Astrocyte of the spinal cord (primary cell): ENCODE data around the gene SURF1.

Experiments
- DNase-seq: peaks from one replicate; pipeline ENCODE4 v3.0.0; 2011; ENCODE audit warnings: low read depth, low spot score
- H3K4me3 ChIP-seq: 2 replicates; pipeline ENCODE4 v1.5.1; 2011; ENCODE audit warnings: low read depth, mild to moderate bottlenecking, low read length, moderate library complexity
- in situ Hi-C: cut with HindIII; loops from 2 replicates; pipeline ENCODE4 v1.10.0; 2017; ENCODE audit warnings: low sequenced_read_pairs
- TF ChIP-seq, protein P1 (sequence below): IDR thresholded peaks from 2 replicates; pipeline ENCODE4 v1.5.1; 2012; ENCODE audit warnings: low read depth, mild to moderate bottlenecking, low read length, inconsistent platforms

The SURF1 gene

DNA sequence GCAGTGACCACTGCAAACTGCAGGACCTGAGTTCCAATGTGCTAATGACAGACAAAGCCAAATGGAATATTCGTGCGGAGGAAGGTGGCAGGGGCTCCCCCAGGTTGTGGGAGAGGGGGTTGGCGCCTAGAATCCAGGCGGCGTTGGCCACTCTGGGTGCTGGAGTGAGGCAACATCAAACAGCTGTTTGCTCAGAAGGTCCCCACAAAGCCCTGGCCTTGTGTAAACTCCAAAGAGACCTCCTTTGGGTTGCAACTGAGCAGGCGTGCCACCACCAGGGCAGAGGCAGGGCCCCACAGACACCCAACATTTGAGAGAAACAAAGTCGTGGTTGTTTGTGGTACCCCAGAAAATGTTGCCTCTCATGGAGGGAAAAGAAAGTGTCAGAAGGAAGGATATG, 34.4 kb upstream of the SURF1 start:
- TF ChIP-seq, protein P1, sequence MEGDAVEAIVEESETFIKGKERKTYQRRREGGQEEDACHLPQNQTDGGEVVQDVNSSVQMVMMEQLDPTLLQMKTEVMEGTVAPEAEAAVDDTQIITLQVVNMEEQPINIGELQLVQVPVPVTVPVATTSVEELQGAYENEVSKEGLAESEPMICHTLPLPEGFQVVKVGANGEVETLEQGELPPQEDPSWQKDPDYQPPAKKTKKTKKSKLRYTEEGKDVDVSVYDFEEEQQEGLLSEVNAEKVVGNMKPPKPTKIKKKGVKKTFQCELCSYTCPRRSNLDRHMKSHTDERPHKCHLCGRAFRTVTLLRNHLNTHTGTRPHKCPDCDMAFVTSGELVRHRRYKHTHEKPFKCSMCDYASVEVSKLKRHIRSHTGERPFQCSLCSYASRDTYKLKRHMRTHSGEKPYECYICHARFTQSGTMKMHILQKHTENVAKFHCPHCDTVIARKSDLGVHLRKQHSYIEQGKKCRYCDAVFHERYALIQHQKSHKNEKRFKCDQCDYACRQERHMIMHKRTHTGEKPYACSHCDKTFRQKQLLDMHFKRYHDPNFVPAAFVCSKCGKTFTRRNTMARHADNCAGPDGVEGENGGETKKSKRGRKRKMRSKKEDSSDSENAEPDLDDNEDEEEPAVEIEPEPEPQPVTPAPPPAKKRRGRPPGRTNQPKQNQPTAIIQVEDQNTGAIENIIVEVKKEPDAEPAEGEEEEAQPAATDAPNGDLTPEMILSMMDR = no peak
- no peak overlapping the region for H3K4me3 ChIP-seq
- no peak for DNase-seq
- in situ Hi-C loops = no loop called here

DNA sequence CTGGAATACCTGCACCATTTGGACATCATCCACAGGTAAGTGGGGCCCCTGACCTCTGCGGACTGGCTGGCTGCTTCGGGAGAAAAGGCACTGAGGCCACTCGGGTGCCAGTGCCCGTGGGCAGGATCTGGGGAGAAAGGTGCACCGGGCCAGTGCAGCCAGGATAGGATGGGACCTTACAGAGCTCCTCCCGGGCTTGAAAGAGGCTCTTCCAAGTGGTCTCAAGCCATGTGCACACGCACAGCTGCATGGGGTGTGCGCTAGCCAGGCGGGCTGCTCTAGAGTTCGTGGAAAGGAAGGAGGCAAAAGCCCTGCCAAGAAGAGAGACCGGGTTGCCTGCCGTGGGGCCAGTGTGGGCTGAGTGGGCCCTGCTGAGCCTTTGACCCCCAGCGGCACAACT, 33.3 kb upstream of the SURF1 start:
- TF ChIP-seq, protein P1 = no peak
- in situ Hi-C loops = no loop called here
- no peak overlapping the region for H3K4me3 ChIP-seq
- no peak for DNase-seq

DNA sequence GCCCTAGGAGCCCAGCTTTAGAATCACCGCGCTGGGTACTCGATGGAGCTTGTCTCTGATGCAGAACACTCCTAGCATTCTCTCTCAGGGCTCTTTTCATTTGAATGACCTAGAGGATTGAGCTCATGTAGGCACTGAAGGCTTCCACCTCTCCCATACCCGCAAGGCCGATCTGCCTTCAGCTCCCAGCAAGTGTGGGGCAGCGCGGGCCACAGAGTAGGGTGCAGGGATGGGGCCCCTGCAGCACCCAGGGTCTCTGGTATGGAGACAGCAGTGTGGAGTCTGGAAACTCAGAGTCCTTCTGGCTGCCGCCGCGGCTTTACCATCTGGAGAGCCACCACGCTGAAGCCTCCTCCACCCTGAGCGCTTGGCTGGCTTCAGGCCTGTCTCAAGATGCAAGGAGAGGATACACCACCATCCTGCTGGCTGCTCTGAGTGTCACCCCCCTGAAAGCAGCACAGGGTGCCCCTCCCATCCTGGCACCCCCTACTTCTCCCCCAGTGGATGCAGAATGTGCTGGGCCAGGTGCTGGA, 32.8 kb upstream of the SURF1 start:
- no peak for DNase-seq
- in situ Hi-C loops = no loop called here
- H3K4me3 ChIP-seq = no peak overlapping the region

DNA sequence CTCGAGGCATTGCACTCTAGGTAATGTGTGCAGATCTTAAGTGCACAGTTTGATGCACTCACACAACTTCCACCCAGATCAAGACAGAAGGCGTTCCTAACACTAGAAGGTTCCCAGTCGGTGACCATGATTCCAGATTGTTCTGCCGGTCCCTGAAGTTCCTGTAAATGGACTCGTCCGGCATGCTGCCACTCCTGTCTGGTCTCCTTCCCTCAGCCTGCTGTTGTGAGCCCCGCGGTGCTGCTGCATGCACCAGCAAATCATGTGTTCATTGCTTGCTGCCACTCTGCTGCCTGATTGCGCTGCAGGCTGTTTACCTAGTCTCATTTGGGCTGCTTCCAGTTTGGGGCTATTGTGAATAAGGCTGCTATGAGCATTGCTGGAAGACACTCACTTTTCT, 31.4 kb upstream of the SURF1 start:
- TF ChIP-seq, protein P1 = no peak
- in situ Hi-C loops = no loop called here
- no peak for DNase-seq
- H3K4me3 ChIP-seq = no peak overlapping the region

More for the DNA sequence above, 32.8 kb upstream of the SURF1 start:
- TF ChIP-seq, protein P1 = no peak

DNA sequence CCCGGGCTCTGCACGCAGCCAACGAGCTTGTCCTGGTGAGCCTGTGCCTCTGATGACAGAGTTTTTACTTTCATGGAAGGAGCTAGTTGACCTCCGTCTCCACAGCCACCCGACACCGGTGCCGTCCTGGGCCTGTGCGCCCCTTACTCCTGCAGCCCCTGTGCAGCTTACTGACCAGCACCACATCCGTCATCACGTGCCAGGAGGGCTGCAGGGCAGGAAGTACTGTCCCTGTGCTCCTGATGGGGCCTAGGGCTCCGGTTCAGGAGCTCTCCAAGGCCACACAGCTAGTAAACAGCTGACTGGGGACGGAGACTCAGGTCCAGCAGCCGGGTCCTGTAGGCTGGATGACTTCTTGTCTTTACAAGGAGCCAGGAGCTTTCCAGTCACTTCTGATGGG, 30.1 kb upstream of the SURF1 start:
- in situ Hi-C loops = no loop called here
- no peak overlapping the region for H3K4me3 ChIP-seq
- TF ChIP-seq, protein P1 = no peak
- DNase-seq = no peak

DNA sequence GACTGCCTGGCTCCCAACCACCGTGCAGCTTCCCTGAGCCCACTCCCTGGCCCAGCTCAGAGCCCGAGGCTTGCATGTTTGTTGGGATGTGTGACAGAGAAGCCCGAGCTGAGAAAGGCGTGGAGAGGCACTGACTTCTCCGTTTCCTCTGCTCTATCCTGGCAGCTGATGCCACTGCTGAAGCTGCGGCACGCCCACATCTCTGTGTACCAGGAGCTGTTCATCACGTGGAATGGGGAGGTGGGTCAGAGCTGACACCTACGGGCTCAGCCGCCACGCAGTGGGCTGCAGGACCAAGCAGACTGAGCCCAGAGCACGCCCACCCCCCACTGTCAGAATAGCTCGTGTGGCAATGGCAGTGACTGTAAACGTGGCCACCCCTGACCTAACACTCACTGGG, 29.2 kb upstream of the SURF1 start:
- no peak overlapping the region for H3K4me3 ChIP-seq
- TF ChIP-seq, protein P1 = no peak
- no peak for DNase-seq
- in situ Hi-C loops = no loop called here

DNA sequence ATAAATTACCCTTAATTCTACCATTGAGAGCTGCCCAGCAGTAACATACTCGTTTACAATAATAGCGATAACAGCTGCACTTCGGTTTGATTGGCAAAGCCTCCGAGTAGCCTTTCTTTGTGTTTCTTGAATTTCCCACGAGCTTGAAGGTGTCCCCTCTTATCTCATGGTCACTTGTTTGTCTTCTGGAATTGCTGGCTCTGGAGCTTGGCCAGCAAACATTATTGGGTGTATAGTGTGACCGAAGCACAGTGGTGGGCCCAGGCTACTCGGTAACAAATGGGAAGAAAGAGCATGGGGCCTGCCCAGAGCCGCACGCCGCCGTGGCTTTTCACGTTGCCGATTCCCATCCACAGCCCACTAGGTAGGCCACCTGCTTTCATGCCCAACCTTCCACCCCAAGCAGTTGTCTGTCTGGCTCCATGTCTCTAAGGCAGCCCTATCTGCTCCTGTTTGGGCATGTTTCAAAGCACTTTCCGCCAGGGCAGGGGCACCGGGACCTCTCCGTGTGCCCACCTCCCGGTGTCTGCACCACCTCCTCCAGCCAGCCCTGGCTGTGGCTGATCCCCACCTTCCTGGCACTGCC, 28.5 kb upstream of the SURF1 start:
- H3K4me3 ChIP-seq = no peak overlapping the region
- in situ Hi-C loops = no loop called here
- TF ChIP-seq, protein P1 = no peak
- DNase-seq = no peak
